OCI-LY7 (cell line): ENCODE results near the gene RABL3. TPM values are rescaled to one million over a fixed set of nuclear protein-coding genes. Genes with fewer than 3 reads are reported as not detected.
A peak's percentile ranks its signal among the peaks of the same experiment; 100 is the strongest.

Experiments
- BruUV-seq: library from RNA; stranded (reverse); fragments of 400-500 nt; replicated peaks from 2 replicates; lab custom pipeline; 2021; lab: Mats Ljungman, UMichigan
- CTCF ChIA-PET: fragments of 300-600 bp; sonication (Branson Sonifier 250); formaldehyde crosslinking; loops from one replicate; lab custom pipeline; 2022; ENCODE audit warnings: antibody characterized with exemption; ENCODE audit not compliant: unreplicated experiment; lab: Charles Lee
- POLR2A ChIA-PET: fragments of 300-600 bp; sonication (Branson Sonifier 250); formaldehyde crosslinking; loops from one replicate; lab custom pipeline; 2022; ENCODE audit warnings: antibody characterized with exemption; lab: Charles Lee
- DNase-seq: peaks from one replicate; pipeline ENCODE4 v3.0.0-alpha.2; 2015; ENCODE audit warnings: low spot score
- H2AFZ ChIP-seq: fragments of 200-600 bp; sonication (generic), shearing (Covaris generic); 2 replicates; pipeline ENCODE4 v1.6.1; 2014; ENCODE audit warnings: mild to moderate bottlenecking, antibody characterized with exemption, low read length, moderate library complexity
- H3K27ac ChIP-seq: fragments of 200-600 bp; sonication (generic); 2 replicates; pipeline ENCODE4 v1.5.1; 2014; ENCODE audit warnings: mixed run types, low read depth, mild to moderate bottlenecking, moderate library complexity, low read length, inconsistent platforms; ENCODE audit not compliant: poor library complexity, severe bottlenecking
- H3K36me3 ChIP-seq: fragments of 200-600 bp; sonication (generic); 2 replicates; pipeline ENCODE4 v1.6.1; 2014; ENCODE audit warnings: mild to moderate bottlenecking, antibody characterized with exemption, low read length, moderate library complexity, mixed read lengths; ENCODE audit not compliant: insufficient read depth
- H3K4me1 ChIP-seq: fragments of 200-600 bp; sonication (generic); 2 replicates; pipeline ENCODE4 v1.5.1; 2014; ENCODE audit warnings: mild to moderate bottlenecking, low read length; ENCODE audit not compliant: insufficient read depth, poor library complexity, severe bottlenecking
- H3K4me2 ChIP-seq: fragments of 200-600 bp; sonication (generic); 2 replicates; pipeline ENCODE4 v1.6.1; 2014; ENCODE audit warnings: mild to moderate bottlenecking, low read length
- H3K4me3 ChIP-seq: fragments of 200-600 bp; sonication (generic); 2 replicates; pipeline ENCODE4 v1.5.1; 2014; ENCODE audit warnings: mild to moderate bottlenecking, low read depth, low read length; ENCODE audit not compliant: poor library complexity, severe bottlenecking
- H3K79me2 ChIP-seq: fragments of 200-600 bp; sonication (generic); 2 replicates; pipeline ENCODE4 v1.6.1; 2016; ENCODE audit warnings: low read depth, mild to moderate bottlenecking, low read length, moderate library complexity, mixed read lengths; ENCODE audit not compliant: insufficient read depth
- H3K9me2 ChIP-seq: fragments of 200-600 bp; sonication (generic); 2 replicates; pipeline ENCODE4 v1.6.1; 2016; ENCODE audit warnings: mild to moderate bottlenecking, low read length, mixed read lengths; ENCODE audit not compliant: insufficient read depth
- H3K9me3 ChIP-seq: fragments of 200-600 bp; sonication (generic); 2 replicates; pipeline ENCODE4 v1.6.1; 2014; ENCODE audit warnings: mild to moderate bottlenecking, mixed run types, low read length, mixed read lengths
- H4K20me1 ChIP-seq: fragments of 200-600 bp; sonication (generic); 2 replicates; pipeline ENCODE4 v1.6.1; 2014; ENCODE audit warnings: mild to moderate bottlenecking, antibody characterized with exemption, low read length, moderate library complexity, mixed read lengths; ENCODE audit not compliant: insufficient read depth
- CTCF ChIP-seq: fragments of 200-600 bp; sonication (generic); conservative IDR thresholded peaks from 2 replicates; pipeline ENCODE4 v1.5.1; 2014; ENCODE audit warnings: mild to moderate bottlenecking, antibody characterized with exemption, low read length, moderate library complexity, mixed read lengths
- EZH2phosphoT487 ChIP-seq: fragments of 200-600 bp; sonication (generic); IDR thresholded peaks from 2 replicates; pipeline ENCODE4 v1.6.1; 2018; ENCODE audit warnings: low read depth, borderline replicate concordance, mild to moderate bottlenecking, mixed run types, antibody characterized with exemption, low read length, moderate library complexity, mixed read lengths
- intact Hi-C: fragments of 100-400 bp; cut with micrococcal nuclease; formaldehyde crosslinking; loops from one replicate; pipeline ENCODE4 v1.10.0; 2022; ENCODE audit not compliant: unreplicated experiment
- total RNA-seq, 2 experiments: library from RNA; depleted of rRNA in 1 of 2; stranded (reverse); fragments of >200 nt in 1 of 2; shearing (Covaris generic) in 1 of 2; gene quantifications; 2 replicates each; pipeline ENCODE4 v1.2.3, GENCODE V29; 2014 to 2022

The RABL3 gene
- total RNA-seq, 2 experiments from 2014 or later: 7.7 to 27.9 TPM

GRCh38 chr3:120693439-120694171 lies 48.7 kb downstream of the RABL3 start:
- no TSS peak for BruUV-seq
- CTCF ChIA-PET: no interaction called here
- H2AFZ ChIP-seq: no peak overlapping the region

GRCh38 chr3:120689395-120689794 lies 52.9 kb downstream of the RABL3 start:
- H3K36me3 ChIP-seq: no peaks in the 10 kb centered on the region
- TF ChIP-seq CTCF: no peak
- no peak for TF ChIP-seq EZH2phosphoT487
- peaks cover 10% of the 10 kb centered on the region for H3K4me1 ChIP-seq
- H3K4me2 ChIP-seq: no peak overlapping the region
- no peaks in the 10 kb centered on the region for H4K20me1 ChIP-seq
- H3K9me2 ChIP-seq: no peaks in the 10 kb centered on the region
- no TSS peak for BruUV-seq
- H3K27ac ChIP-seq: no peak overlapping the region
- POLR2A ChIA-PET: interaction anchor here (1.3 kb wide), 1 partner anchor 11 kb away, joined by 3 read pairs; no protein-coding TSS in a partner anchor
- no peak overlapping the region for H2AFZ ChIP-seq
- intact Hi-C loops: loop anchor here (5.0 kb wide), 1 partner anchor 108 kb away; no protein-coding TSS in a partner anchor
- H3K79me2 ChIP-seq: no peaks in the 10 kb centered on the region
- DNase-seq: no peak
- no peaks in the 10 kb centered on the region for H3K9me3 ChIP-seq
- CTCF ChIA-PET: no interaction called here
- H3K4me3 ChIP-seq: no peak overlapping the region

More at GRCh38 chr3:120693439-120694171, 48.7 kb downstream of the RABL3 start:
- H3K9me3 ChIP-seq: no peaks in the 10 kb centered on the region
- H3K79me2 ChIP-seq: no peaks in the 10 kb centered on the region
- no peak overlapping the region for H3K4me2 ChIP-seq
- no peaks in the 10 kb centered on the region for H4K20me1 ChIP-seq
- intact Hi-C loops: no loop called here
- DNase-seq: no peak
- H3K36me3 ChIP-seq: 0 out of 2 replicates have a peak, but pooled peaks cover 6% of the 10 kb centered on the region
- peaks cover 3% of the 10 kb centered on the region for H3K4me1 ChIP-seq
- no peaks in the 10 kb centered on the region for H3K9me2 ChIP-seq
- POLR2A ChIA-PET: interaction anchor here (0.6 to 1.7 kb wide), 6 partner anchors 10 to 1935 kb away, joined by 3 to 4 read pairs (median 3); no protein-coding TSS in a partner anchor
- TF ChIP-seq EZH2phosphoT487: no peak
- H3K27ac ChIP-seq: no peak overlapping the region
- no peak overlapping the region for H3K4me3 ChIP-seq

DNA sequence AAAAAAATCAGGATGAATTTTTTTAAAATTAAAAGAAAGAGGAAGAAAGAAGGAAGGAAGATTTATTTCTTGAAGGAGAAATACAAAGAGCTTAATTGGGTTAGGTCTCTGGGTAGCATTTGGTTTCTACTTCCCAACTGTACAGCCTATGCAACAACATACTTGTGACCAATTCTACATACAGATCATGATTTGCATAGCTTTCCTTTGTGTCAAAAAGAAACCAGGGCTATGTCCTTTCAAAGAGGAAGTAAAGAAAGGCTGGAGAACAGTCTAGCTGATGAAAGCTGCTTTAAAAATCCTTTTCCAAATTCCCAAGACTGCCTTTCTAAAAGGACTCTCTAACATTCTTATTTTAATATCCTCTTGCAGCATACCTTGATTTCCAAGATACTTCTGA lies 54.2 kb downstream of the RABL3 start:
- Histone ChIP-seq H4K20me1 (no peaks in the 10 kb centered on the region), H3K4me1 (peaks cover 10% of the 10 kb centered on the region), H3K9me2 (no peaks in the 10 kb centered on the region), H3K27ac (no peak overlapping the region), H3K4me2 (peak overlapping the region; percentile 41; the same call in 1 of the 2 replicates), H3K79me2 (no peaks in the 10 kb centered on the region), H3K36me3 (no peaks in the 10 kb centered on the region), H2AFZ (no peak overlapping the region), H3K9me3 (no peaks in the 10 kb centered on the region), H3K4me3 (no peak overlapping the region)
- ChIA-PET POLR2A (interaction anchor here (0.6 to 1.7 kb wide), 3 partner anchors 25 to 267 kb away, joined by 3 read pairs; no protein-coding TSS in a partner anchor), CTCF (interaction anchor here (0.5 kb wide), 1 partner anchor 168 kb away, joined by 3 read pairs; no protein-coding TSS in a partner anchor)
- BruUV-seq: no TSS peak
- TF ChIP-seq CTCF (no peak), EZH2phosphoT487 (no peak)
- intact Hi-C loops: loop anchor here (5.0 kb wide), 1 partner anchor 109 kb away; no protein-coding TSS in a partner anchor
- DNase-seq: peak; percentile 43
